ENCODE data around the gene SGK2.

DNA sequence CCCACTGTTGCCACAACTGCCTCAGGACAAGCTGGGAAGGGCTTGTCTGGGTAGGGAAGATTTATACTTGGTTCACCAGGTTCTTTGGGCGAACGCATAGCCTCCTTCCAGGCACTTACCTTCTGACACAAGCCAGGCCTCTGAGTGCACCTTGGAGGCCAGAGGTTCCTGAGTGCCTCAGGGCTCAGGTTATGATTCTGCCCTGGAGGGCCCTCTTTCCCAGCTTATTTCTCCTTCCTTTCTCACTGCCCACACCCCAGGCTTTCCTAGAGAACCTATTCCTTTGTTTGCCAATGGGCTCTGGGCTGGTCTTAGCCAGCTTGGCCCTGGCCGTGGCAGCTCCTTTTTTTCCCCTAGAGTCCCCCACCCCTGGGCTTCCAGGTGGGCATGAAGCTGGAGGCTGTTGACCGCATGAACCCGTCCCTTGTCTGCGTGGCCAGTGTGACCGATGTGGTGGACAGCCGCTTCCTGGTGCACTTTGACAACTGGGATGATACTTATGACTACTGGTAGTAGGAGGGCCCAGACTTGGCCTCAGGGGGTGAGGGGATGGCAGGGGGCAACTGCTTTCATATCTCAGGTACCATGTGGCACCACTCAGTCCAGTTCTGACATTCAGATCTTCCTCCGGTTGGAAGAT, 26.3 kb upstream of the SGK2 start:
- TF ChIP-seq, protein P1, sequence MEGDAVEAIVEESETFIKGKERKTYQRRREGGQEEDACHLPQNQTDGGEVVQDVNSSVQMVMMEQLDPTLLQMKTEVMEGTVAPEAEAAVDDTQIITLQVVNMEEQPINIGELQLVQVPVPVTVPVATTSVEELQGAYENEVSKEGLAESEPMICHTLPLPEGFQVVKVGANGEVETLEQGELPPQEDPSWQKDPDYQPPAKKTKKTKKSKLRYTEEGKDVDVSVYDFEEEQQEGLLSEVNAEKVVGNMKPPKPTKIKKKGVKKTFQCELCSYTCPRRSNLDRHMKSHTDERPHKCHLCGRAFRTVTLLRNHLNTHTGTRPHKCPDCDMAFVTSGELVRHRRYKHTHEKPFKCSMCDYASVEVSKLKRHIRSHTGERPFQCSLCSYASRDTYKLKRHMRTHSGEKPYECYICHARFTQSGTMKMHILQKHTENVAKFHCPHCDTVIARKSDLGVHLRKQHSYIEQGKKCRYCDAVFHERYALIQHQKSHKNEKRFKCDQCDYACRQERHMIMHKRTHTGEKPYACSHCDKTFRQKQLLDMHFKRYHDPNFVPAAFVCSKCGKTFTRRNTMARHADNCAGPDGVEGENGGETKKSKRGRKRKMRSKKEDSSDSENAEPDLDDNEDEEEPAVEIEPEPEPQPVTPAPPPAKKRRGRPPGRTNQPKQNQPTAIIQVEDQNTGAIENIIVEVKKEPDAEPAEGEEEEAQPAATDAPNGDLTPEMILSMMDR (IDR thresholded peaks at IDR 0.05; ENCODE audit: low read depth, low read length): no peak
- TF ChIP-seq POLR2A (IDR thresholded peaks at IDR 0.05; ENCODE audit: extremely low read depth, insufficient read length): no peak
